ENCODE results near the gene NCKAP5. TPM values are rescaled to one million over a fixed set of nuclear protein-coding genes. Genes with fewer than 3 reads are reported as not detected.

NCKAP5 gene
- total RNA-seq, 4 donors from 2014 or later, result 2.7 to 11.7 (median 5.6) TPM

- Histone ChIP-seq H3K9me3 (no peaks in the 10 kb centered on the region), H3K27ac (no peak overlapping the region), H3K4me3 (no peak overlapping the region), H3K4me1 (no peaks in the 10 kb centered on the region), H3K36me3 (no peaks in the 10 kb centered on the region), H3K27me3 (no peaks in the 10 kb centered on the region)
- WGBS, 2 donors, result 33 to 68% methylated on average over 1 of the region's 1 CpG
- no peak for DNase-seq (ENCODE audit: low spot score in 2 of 2)
- no peak for TF ChIP-seq POLR2A (IDR thresholded peaks at IDR 0.05)
- TF ChIP-seq EP300 (IDR thresholded peaks at IDR 0.05), result no peak
- TF ChIP-seq, protein P1, sequence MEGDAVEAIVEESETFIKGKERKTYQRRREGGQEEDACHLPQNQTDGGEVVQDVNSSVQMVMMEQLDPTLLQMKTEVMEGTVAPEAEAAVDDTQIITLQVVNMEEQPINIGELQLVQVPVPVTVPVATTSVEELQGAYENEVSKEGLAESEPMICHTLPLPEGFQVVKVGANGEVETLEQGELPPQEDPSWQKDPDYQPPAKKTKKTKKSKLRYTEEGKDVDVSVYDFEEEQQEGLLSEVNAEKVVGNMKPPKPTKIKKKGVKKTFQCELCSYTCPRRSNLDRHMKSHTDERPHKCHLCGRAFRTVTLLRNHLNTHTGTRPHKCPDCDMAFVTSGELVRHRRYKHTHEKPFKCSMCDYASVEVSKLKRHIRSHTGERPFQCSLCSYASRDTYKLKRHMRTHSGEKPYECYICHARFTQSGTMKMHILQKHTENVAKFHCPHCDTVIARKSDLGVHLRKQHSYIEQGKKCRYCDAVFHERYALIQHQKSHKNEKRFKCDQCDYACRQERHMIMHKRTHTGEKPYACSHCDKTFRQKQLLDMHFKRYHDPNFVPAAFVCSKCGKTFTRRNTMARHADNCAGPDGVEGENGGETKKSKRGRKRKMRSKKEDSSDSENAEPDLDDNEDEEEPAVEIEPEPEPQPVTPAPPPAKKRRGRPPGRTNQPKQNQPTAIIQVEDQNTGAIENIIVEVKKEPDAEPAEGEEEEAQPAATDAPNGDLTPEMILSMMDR (IDR thresholded peaks at IDR 0.05), result no peak
These were observed 215.5 kb downstream of the NCKAP5 start for GRCh38 chr2:133352719-133353118.

DNA sequence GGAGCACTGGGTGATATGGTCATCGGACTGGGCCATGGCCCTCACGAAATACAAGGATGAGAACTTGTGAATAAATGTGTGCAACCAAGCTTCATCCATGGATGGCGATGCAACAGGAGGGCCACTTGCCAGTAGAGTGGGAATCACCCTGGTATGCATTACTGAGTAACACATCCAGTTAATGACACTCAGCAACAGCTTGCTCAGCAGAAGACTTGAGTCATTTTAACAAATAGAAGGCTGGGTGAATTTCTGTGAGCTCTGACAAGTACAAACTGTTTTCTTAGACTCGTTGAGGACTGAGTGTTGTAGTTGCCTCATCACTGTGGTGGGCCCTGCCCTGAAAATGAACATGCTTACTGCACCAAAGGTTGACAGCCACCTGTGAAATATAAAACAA, 221.6 kb downstream of the NCKAP5 start:
- no peaks in the 10 kb centered on the region for H3K9me3 ChIP-seq
- H3K27ac ChIP-seq, result no peak overlapping the region
- TF ChIP-seq POLR2A (IDR thresholded peaks at IDR 0.05), result no peak
- TF ChIP-seq, protein P1 (IDR thresholded peaks at IDR 0.05), result no peak
- TF ChIP-seq EP300 (IDR thresholded peaks at IDR 0.05), result no peak
- no peak for DNase-seq (ENCODE audit: low spot score in 2 of 2)
- no peaks in the 10 kb centered on the region for H3K36me3 ChIP-seq
- H3K4me3 ChIP-seq, result no peak overlapping the region
- H3K27me3 ChIP-seq, result no peaks in the 10 kb centered on the region
- no peaks in the 10 kb centered on the region for H3K4me1 ChIP-seq
- WGBS, 2 donors, result 81 to 84% methylated on average over 4 of the region's 4 CpGs

GRCh38 chr2:133345638-133346037, 222.6 kb downstream of the NCKAP5 start:
- Histone ChIP-seq H3K9me3 (no peaks in the 10 kb centered on the region), H3K36me3 (no peaks in the 10 kb centered on the region), H3K4me3 (no peak overlapping the region), H3K27ac (no peak overlapping the region), H3K27me3 (no peaks in the 10 kb centered on the region), H3K4me1 (no peaks in the 10 kb centered on the region)
- TF ChIP-seq, protein P1 (IDR thresholded peaks at IDR 0.05), result no peak
- no peak for TF ChIP-seq EP300 (IDR thresholded peaks at IDR 0.05)
- DNase-seq (ENCODE audit: low spot score in 2 of 2), result no peak
- 85 to 88% methylated on average over 1 of the region's 1 CpG for WGBS, 2 donors

DNA sequence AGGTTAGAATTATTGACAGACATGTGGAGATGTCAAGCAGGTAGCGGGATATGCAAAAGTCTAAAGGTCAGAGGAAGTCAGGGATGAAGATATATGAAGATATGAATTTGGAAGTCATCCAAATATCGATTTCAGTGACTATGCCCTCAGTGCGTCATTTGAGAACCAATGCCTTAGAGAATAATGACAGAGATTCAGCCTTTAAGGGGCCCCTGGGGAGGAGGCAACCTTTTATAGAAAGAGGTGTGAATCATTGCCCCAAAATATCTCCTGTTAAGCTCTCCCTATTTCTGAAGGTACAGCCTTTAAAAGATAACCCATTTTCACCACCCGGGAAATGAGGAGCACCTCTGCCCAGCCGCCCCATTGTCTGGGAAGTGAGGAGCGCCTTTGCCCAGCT, 223.4 kb downstream of the NCKAP5 start:
- Histone ChIP-seq H3K36me3 (no peaks in the 10 kb centered on the region), H3K27ac (no peak overlapping the region)
- TF ChIP-seq, protein P1 (IDR thresholded peaks at IDR 0.05), result no peak
- TF ChIP-seq POLR2A (IDR thresholded peaks at IDR 0.05), result no peak

DNA sequence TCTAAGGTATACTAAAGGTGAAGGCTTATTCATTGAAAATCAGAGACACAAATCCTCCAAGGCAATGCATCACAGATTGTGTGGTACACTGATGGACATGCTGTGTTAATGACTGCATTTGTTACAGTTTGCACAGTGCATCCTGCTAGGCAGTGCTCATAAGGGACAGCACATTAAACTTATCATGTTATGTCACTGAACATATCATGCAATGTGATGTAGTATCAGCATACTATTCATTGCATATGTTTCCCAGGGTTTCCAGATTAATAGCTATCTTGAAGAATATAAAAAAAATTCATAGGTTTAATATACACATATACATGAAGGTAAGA, 225.3 kb downstream of the NCKAP5 start:
- Histone ChIP-seq H3K27me3 (no peaks in the 10 kb centered on the region), H3K27ac (no peak overlapping the region), H3K9me3 (no peaks in the 10 kb centered on the region), H3K36me3 (no peaks in the 10 kb centered on the region), H3K4me1 (no peaks in the 10 kb centered on the region), H3K4me3 (no peak overlapping the region)
- TF ChIP-seq EP300 (IDR thresholded peaks at IDR 0.05), result no peak
- TF ChIP-seq POLR2A (IDR thresholded peaks at IDR 0.05), result no peak
- TF ChIP-seq, protein P1 (IDR thresholded peaks at IDR 0.05), result no peak
- DNase-seq (ENCODE audit: low spot score in 2 of 2), result no peak

More for the DNA sequence above, 223.4 kb downstream of the NCKAP5 start:
- WGBS, 2 donors, result 83 to 86% methylated on average over 6 of the region's 6 CpGs
- Histone ChIP-seq H3K4me1 (no peaks in the 10 kb centered on the region), H3K9me3 (no peaks in the 10 kb centered on the region), H3K27me3 (no peaks in the 10 kb centered on the region), H3K4me3 (no peak overlapping the region)
- DNase-seq (ENCODE audit: low spot score in 2 of 2), result no peak
